Tibial artery (tissue), 4 donors: ENCODE data around the gene TEAD4.

Experiments
- DNase-seq, 2 donors: peaks; one replicate each; pipeline ENCODE4 v3.0.0-alpha.2; 2019
- H3K27ac ChIP-seq, 2 donors: fragments of 200-600 bp; sonication (generic) in 1 of 2; 1 replicate in 1 of 2; 2 replicates in 1 of 2; pipeline ENCODE4 v1.5.1; 2018 to 2019; ENCODE audit warnings: mild to moderate bottlenecking in 1 of 2
- H3K27me3 ChIP-seq, 2 donors: fragments of 200-600 bp; sonication (generic) in 1 of 2; one replicate each; pipeline versions ENCODE4 v1.5.1 to v1.6.0; 2016 to 2019
- H3K36me3 ChIP-seq, 3 donors: fragments of 200-600 bp; sonication (generic) in 2 of 3; one replicate each; pipeline ENCODE4 v1.5.1; 2016 to 2019; ENCODE audit warnings: mild to moderate bottlenecking in 2 of 3
- H3K4me1 ChIP-seq, 4 donors: fragments of 200-600 bp; sonication (generic) in 2 of 4; 1 replicate in 3 of 4; 2 replicates in 1 of 4; pipeline ENCODE4 v1.5.1; 2016 to 2019
- H3K4me3 ChIP-seq, 2 donors: fragments of 200-600 bp; sonication (generic) in 1 of 2; 1 replicate in 1 of 2; 2 replicates in 1 of 2; pipeline ENCODE4 v1.5.1; 2018 to 2019; ENCODE audit warnings: mild to moderate bottlenecking in 2 of 2
- H3K9me3 ChIP-seq, 3 donors: fragments of 200-600 bp; sonication (generic) in 1 of 3; one replicate each; pipeline ENCODE4 v1.5.1; 2016 to 2019
- CTCF ChIP-seq, 2 experiments: fragments of 200-600 bp in 1 of 2; fragments of 450-650 bp in 1 of 2; IDR thresholded peaks; one replicate each; pipeline ENCODE4 v1.5.1; 2017 to 2019; ENCODE audit warnings: antibody characterized with exemption in 2 of 2, mild to moderate bottlenecking in 1 of 2, moderate library complexity in 1 of 2
- intact Hi-C: fragments of 100-400 bp; cut with DNase I; formaldehyde crosslinking; loops from one replicate; pipeline ENCODE4 v1.15.0; 2023; ENCODE audit warnings: low total_unique reads

TEAD4 gene

GRCh38 chr12:2925322-2925995 is 33.7 kb upstream of the TEAD4 start:
- no peak overlapping the region for H3K4me3 ChIP-seq
- H3K27me3 ChIP-seq: no peaks in the 10 kb centered on the region
- no peak overlapping the region for H3K27ac ChIP-seq
- H3K9me3 ChIP-seq: no peaks in the 10 kb centered on the region
- DNase-seq: peak in 1 of 2 donors; percentile 2
- H3K36me3 ChIP-seq: peaks cover 48 to 91% (median 79%) of the 10 kb centered on the region in 3 donors
- no peaks in the 10 kb centered on the region for H3K4me1 ChIP-seq
- no peak for TF ChIP-seq CTCF (IDR thresholded peaks at IDR 0.05)
- intact Hi-C loops: no loop called here

GRCh38 chr12:2930865-2931264 is 28.3 kb upstream of the TEAD4 start:
- no peak for TF ChIP-seq CTCF (IDR thresholded peaks at IDR 0.05)
- Histone ChIP-seq H3K9me3 (no peaks in the 10 kb centered on the region), H3K27ac (no peak overlapping the region), H3K4me3 (no peak overlapping the region), H3K36me3 (peaks cover 35 to 93% (median 76%) of the 10 kb centered on the region in 3 donors), H3K4me1 (no peaks in the 10 kb centered on the region), H3K27me3 (no peaks in the 10 kb centered on the region)
- DNase-seq: peak in 1 of 2 donors; percentile 21
- intact Hi-C loops: loop anchor here (10.0 kb wide), 1 partner anchor 46 kb away; no protein-coding TSS in a partner anchor

GRCh38 chr12:2933586-2933985 is 25.6 kb upstream of the TEAD4 start:
- H3K27me3 ChIP-seq: no peaks in the 10 kb centered on the region
- H3K9me3 ChIP-seq: no peaks in the 10 kb centered on the region
- H3K36me3 ChIP-seq: peaks cover 47 to 96% (median 86%) of the 10 kb centered on the region in 3 donors
- H3K27ac ChIP-seq: no peak overlapping the region
- no peak for TF ChIP-seq CTCF (IDR thresholded peaks at IDR 0.05)
- no peak overlapping the region for H3K4me3 ChIP-seq
- peak in 1 of 2 donors; percentile 13 for DNase-seq
- H3K4me1 ChIP-seq: no peaks in the 10 kb centered on the region
- intact Hi-C loops: loop anchor here (10.0 kb wide), 1 partner anchor 49 kb away; no protein-coding TSS in a partner anchor

GRCh38 chr12:2934371-2934770 is 24.8 kb upstream of the TEAD4 start:
- no peak for TF ChIP-seq CTCF (IDR thresholded peaks at IDR 0.05)
- H3K27me3 ChIP-seq: no peaks in the 10 kb centered on the region
- H3K9me3 ChIP-seq: no peaks in the 10 kb centered on the region
- intact Hi-C loops: loop anchor here (10.0 kb wide), 1 partner anchor 50 kb away; no protein-coding TSS in a partner anchor
- no peak overlapping the region for H3K27ac ChIP-seq
- H3K4me1 ChIP-seq: no peaks in the 10 kb centered on the region
- H3K36me3 ChIP-seq: peaks cover 54 to 96% (median 86%) of the 10 kb centered on the region in 3 donors
- H3K4me3 ChIP-seq: no peak overlapping the region
- DNase-seq: no peak

- no peaks in the 10 kb centered on the region for H3K27me3 ChIP-seq
- no peaks in the 10 kb centered on the region for H3K4me1 ChIP-seq
- DNase-seq: no peak
- no peaks in the 10 kb centered on the region for H3K9me3 ChIP-seq
- H3K27ac ChIP-seq: no peak overlapping the region
- no peak for TF ChIP-seq CTCF (IDR thresholded peaks at IDR 0.05)
- peaks cover 53 to 97% (median 83%) of the 10 kb centered on the region in 3 donors for H3K36me3 ChIP-seq
- no peak overlapping the region for H3K4me3 ChIP-seq
- intact Hi-C loops: loop anchor here (10.0 kb wide), 1 partner anchor 52 kb away; no protein-coding TSS in a partner anchor
Observed at GRCh38 chr12:2936301-2936700, 22.9 kb upstream of the TEAD4 start.
